Stimulated activated CD4-positive, alpha-beta T cell treated with anti-CD3 and anti-CD28 coated beads, Interleukin-4, amount 100 ng/mL, for 48 hours (primary cell): ENCODE measurements around the gene PRKG1.
"Not testable (repeated sequence)": the region's sequence is repeated elsewhere in the genome, so short reads cannot be mapped to it uniquely, and the experiment has no call there.

Experiments
- DNase-seq, 2 donors: peaks; one replicate each; pipeline ENCODE4 v3.0.0-alpha.2; 2020; ENCODE audit warnings: low read depth in 2 of 2

Gene PRKG1

DNA sequence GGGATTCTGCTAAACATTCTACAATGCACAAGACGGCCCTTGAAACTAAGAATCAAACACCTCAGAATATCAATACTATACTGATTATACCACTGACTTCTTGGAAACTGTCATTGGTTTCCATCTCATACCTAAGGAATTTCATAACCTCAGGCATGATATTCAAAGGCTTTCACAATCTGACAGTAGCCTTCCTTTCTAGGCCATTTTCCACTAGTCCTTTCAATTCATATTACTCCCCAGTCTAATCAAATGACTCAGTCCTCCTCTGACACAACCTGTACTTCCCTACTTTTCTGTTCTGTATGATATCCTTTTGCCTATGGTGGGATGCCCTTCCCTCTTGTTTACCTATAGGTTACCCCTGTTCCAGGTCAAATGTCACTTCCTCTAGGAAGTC lies 576.8 kb downstream of the PRKG1 start:
- no peak for DNase-seq

DNA sequence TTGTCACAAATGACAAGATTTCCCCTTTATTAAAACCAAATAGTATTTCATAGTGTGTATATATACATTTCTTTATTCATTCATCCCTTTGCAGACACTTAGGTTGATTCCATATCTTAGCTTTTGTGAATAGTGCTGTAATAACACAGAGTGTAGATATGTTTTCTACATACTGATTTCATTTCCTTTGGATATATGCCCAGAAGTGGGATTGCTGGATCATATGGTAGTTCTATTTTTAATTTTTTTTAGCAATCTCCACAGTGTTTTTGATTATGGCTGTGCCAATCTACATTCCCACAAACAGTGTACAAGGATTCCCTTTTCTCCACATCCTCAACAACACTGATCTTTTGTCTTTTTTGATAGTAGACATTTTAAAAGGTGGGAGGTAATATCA lies 578.7 kb downstream of the PRKG1 start:
- DNase-seq: no peak

DNA sequence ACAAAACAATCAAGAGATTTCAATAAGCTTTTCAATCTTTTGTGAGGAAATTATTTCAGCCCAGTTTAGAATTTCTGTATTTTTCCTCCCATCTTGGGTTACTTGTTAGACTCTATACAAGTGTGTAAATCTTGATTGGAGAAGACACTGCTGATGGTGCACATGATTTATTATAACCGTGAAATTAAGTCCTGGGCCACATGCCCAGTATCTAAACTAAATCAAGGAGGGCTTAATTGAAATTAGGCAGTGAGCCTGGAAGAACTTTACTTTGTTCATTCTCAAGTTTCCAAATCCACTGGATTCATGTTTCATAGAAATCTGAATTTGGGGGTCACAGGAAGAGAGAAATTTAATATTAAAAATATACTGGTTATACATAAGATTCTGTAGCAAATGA lies 580.6 kb downstream of the PRKG1 start:
- DNase-seq: no peak

DNA sequence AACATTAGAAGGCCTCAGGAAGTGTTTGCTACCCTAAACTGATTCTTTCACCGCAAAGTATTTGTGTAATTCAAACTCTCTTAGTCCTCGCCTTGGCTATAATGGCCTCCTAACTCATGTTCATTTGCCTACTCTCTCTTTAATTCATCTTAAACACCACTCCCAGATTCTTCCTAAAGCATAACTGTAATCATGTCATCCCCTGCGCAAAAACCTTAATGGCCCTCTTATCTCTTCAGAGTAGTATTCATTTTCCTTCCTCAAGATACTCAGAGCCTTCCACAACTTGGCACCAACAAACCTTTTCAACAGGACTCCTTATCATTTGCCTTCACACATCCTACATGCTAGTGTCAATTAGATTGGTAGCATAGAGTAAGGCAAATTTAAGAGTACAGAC lies 582.2 kb downstream of the PRKG1 start:
- DNase-seq: no peak

DNA sequence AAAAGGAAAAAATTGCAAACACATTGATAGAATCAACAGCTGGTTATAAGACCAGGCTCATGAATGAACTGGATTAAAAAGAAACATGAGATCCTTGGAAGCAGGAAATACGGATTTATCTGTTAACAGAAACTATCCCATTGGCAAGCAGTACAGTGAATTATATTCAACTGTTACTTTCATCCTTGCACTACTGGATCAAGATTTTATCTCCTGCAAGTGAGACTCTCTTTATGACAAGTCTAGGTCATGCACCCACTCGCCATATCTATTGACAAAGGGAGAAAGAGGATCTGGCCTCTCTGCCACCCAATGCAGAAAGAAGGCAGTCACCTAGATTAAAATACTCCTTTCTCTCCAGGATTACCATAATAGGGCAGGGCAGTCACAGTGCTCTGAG lies 583.7 kb downstream of the PRKG1 start:
- no peak for DNase-seq

DNA sequence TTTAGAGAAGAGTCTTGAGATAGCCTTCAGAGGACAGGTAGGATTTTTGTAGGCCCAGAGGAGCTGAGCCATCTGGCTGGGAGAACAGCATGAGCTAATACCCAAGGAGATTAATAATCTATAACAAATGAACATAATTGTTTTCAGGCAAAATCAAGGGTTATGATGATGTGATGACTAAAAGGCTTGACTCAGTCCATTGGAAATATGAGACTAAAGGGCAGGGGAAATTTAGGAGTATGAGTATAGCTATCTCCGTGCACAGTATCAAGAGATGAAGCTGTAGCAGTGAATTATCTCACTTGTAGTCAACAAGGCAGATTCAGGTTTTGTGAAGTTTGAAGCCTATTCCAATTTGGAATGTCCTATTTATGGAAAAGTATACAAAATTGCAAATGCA lies 585.1 kb downstream of the PRKG1 start:
- no peak for DNase-seq

DNA sequence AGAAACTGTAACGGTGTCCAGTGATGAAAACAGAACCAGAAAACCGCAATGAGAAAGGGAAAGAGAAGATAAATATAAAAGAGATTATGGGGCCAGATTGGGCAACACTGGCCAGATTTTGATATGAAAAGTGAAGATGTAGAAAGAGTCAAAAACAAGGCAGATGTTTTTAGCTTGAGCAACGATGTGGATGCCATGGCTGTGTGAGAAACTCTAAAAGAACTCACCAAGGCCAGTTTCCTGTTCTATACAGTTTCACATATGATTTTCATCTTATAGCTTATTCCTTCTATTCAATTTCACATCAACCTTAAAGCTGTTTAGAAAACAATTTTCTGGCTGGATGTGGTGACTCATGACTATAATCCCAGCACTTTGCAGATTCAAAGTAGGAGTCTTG lies 588.8 kb downstream of the PRKG1 start:
- DNase-seq: no peak

DNA sequence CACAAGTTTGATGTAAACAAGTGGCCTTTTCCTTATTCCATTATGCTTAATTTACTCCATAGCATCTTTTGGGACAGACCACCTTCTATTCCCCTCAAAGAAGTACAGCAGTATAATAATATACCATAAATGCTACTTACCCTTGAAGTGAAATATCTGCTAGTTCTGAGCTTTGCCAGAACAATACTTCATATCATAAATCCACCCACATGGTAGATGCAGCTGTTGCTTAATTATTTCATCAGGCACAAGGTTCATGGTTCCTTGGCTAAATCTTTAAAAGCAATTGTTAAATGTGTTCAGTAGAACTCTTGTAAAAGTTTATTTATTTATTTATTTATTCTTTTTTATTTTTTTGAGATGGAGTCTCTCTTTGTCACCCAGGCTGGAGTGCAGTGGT lies 592.2 kb downstream of the PRKG1 start:
- DNase-seq: no peak

DNA sequence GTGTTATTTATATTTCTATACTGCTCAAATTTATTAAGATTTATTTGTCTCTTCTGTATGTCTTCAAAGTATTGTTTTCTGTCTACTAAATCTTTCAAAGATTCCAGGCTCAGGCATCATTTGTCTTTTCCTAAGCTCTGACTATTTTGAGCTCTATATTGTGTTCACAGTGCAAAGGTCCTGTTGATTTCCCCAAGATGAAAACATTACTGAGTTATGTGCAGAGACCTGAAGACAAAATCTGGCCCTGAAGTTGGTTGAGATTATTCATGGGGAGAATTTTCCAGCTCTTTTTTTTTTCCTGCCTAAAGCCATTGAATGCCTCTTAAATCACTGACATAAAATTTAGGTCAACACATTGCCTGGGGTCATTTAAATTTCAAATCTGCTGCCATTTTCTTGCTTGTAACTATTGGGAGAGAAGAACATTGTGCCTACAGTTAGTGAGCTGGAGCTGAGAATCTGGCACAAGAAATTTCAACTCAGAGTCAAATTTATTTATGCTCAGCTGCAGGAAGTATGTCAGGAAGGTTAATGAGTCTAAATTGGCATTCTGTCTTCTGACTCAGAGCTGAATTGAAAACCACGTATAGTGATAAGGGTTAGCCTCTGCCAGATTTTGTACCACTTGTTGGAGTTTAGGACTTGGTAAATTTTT lies 593.5 kb downstream of the PRKG1 start:
- no peak for DNase-seq

DNA sequence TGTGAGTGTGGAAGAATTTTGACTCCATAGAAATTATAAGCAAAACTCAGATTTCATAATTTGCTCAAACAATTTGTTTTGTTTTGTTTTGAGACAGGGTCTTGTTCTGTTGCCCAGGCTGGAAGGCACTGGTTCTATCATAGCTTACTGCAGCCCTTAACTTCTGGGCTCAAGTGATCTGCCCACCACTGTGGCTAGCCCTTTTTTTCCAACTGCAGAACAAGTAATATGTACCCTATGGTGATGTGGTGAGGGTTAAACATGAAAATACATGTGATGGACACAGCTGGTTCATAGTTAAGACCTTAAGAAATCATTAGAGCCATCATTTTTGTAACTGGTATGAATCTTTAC lies 594.0 kb downstream of the PRKG1 start:
- no peak for DNase-seq

DNA sequence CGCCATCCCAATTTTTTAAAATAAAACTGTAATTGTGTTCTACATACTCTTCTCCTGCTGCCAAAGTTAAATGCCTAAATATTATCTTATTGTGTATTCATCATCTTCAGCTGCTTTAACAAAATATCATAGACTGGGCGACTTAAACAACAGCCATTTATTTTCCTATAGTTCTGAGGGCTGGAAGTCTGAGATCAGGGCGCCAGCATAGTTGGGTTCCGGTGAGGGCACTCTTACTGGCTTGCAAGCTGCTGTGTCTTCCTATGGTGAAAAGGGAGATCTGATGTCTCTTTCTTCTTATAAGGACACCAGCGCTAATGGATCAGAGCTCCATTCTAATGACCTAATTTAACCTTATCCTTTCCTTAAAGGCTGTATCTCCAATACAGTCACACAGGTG lies 594.8 kb downstream of the PRKG1 start:
- DNase-seq: no peak

DNA sequence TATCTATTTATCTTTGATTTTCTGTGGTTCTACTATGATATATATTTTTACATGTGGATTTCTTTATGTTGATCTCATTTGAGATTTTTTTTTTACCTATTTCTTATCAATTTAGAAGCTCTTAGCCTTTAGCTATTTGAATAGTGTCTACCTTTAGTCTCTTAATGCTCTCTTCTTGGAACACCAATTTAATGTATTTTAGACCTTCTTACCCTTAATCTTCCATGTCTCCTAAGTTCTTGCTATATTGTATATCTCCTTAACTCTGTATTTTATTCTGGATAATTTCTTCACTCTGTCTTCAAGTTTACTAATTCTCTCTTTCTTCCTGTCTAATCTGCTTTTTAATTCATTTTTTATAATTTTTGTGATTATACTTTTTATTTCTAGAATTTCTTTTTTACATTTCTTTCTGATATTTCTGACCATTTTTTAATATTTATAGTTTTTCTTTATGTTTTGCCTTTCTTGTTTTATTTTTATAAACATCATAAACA lies 597.8 kb downstream of the PRKG1 start:
- DNase-seq: no peak

DNA sequence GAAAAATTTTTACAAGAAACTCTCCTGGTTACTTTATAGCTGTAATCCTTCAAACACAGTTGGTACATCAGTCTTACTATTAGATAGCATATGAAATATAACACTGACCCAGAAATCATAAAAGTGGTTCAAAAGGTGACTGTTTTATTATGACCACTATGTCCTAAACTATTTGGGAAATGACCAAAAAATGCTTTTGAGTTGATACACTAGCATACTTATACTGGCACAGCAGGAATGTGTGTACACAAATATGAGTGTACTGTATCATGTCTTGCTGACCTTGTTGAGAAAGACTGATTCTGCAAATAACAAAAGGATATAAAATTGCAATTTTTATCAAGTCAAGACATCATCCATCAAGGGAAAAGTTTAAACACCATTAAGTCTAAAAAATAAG lies 600.8 kb downstream of the PRKG1 start:
- no peak for DNase-seq

DNA sequence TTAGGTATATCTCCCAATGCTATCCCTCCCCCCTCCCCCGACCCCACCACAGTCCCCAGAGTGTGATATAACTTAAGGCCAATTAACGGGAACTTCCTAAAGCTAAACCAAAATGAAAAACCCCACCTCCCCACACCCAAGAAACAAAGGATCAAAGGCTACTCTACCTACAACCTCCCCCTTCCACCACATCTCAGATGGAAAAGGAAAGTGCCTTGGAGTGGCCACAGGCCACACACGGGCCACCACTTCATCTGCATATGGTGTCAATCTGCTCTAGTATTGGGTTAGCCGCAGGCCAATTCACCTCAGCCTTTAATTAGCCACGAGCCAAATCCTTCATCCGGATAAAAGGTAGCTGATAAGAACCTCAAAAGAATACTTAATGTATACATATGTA lies 605.6 kb downstream of the PRKG1 start:
- DNase-seq: no peak

DNA sequence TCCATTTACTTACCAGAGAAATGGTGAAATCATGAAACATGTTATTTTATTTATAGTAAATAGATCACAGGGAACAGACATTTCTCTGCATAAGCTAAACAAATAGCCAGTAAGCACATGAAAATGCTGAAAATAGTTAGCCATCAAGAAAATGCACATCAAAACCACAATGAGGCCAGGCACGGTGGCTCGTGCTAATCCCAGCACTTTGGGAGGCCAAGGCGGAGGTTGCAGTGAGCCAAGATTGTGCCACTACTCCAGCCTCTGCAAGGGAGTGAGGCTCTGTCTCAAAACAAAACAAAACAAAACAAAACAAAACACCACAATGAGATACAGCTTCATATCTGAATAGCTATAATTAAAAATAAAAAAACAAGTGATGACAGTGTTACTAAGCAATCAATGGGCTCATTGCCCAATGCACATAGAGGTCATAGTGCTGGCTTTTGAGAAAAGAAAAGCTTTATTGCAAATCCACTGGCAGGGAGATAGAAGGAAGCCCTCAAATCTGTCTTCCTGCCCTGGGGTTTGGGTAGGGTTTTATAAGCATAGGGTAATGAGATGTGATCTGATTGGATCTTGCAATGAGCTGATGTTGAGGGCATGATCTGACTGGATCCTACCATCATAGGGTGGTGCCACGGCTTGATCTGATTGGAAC lies 608.9 kb downstream of the PRKG1 start:
- DNase-seq: no peak

DNA sequence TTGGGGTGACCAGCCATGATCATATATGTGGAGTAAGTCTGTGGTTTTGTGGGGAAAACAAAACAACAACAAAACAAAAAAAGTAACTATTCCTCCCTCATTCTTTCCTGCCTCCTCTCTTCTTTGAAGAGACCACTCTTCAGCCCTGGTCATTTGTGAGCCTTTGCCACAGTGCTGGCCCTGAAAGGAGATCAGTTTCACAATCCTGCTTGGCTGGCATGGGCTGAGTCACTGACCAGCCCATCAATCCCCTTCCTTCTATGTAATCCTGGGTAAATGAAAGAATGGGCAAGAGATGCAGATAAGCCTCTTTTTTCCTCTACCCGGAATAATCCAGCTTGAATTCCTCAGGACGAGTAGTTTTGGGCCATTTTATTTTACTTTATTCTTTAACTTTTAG lies 611.5 kb downstream of the PRKG1 start:
- DNase-seq: no peak

DNA sequence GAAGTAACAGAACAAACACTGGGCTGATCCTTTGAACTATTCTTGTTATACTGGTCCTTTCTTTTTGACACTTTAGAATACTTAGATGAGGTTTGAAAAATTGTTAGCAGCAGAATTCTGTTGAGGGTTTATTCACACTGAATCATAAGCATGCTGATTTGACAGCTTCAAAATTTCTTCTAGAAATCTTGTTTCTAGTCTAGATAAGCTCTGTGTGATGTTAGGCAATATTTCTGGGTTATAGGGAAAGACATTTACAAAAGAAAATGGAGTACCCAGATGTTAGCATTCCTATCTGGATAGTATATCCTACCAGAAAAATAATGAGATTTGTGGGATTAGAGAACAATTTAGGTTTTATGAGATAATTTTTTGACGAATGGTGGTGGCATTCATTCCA lies 613.0 kb downstream of the PRKG1 start:
- no peak for DNase-seq

DNA sequence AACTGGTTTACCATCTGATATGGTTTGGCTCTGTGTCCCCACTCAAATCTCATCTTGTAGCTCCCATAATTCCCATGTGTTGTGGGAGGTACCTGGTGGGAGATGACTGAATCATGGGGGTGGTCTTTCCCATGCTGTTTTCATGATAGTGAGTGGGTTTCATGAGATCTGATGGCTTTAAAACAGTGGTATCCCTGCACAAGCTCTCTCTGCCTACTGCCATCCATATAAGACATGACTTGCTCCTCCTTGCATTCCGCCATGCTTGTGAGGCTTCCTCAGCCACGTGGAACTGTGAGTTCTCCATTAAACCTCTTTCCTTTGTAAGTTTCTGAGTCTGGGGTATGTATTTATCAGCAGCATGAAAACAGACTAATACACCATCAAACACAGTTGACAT lies 614.5 kb downstream of the PRKG1 start:
- not testable (repeated sequence) for DNase-seq

DNA sequence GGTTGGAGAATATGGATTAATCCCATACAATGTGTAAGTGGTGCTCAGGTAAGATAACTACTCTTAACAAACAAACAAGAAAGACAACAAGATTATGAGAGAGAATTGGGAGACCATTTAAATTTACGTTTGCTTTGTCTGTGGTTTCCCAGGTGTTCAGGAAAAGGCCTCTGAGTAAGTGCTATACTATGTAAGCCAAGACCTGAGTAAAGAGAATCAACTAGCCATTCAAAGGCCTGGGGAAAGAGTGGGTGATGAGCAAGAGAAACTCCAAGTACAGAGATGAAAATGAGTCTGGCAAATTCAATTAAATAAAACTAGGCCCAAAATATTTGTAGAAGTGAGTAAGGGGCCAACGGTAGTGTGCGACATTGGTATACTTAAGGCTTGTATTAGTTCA lies 615.2 kb downstream of the PRKG1 start:
- DNase-seq: no peak

DNA sequence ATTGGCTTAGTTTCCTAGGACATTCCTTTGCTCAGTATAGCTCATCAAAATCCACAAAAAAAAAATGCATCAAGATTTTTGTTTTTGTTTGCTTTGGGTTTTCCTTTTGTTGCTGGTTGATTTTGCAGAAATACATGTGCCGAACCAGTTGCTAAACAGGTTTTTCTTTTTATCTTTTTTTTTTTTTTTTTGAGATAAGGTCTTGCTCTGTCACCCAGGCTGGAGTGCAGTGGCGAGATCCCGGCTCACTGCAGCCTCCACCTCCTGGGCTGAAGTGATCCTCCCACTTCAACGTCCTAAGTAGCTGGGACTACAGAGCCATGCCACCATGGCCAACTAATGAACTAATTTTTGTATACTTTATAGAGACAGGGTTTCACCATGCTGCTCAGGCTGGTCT lies 616.8 kb downstream of the PRKG1 start:
- DNase-seq: no peak

DNA sequence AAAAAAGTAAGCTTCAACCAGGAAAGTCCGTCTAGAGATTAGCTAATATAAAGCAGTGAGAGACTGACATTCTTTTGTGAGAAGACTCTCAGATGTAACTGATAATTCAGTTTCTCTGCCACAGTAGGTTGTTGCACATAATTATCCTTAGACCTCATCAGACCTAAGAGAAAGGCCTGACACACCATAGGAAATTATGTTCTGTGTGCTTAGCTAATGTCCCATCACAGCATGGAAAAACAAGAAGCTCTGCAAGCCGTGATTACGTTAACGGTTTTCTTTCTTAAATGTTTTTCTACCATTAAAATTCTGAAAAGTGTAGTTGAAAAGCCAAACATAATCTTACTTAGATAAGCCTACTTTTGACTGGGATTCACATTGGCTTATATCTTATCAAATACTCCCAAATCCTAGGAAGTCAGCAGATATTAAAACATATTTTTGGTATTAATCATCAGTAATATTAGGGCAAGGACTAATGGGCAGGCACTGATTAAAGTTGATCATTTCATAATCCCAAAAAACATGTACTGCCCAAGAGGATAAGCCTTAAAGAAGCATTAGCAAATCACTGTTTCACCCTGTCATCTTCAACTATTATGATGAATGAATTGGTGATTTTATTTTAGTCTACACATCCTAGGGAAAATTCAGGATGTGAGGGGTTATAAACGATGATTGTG lies 619.9 kb downstream of the PRKG1 start:
- no peak for DNase-seq

DNA sequence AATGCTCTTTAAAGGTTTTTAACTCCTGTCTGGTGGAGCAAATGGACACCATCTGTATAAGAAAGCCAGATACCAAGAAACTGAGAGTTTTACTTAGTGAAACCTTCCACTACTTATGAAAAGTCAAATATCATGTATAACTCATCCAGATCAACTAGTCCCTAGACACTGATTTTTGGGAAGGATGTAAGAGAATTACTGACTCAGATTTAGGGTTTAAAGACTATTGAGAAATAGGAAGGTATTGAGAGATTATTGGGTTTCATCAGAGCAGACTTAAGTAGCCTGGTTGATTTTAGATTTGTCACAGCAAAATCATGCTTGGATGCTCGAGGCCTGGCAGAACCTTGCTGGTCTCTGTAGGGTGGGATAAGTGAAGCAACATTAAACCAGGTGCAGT lies 622.0 kb downstream of the PRKG1 start:
- no peak for DNase-seq

DNA sequence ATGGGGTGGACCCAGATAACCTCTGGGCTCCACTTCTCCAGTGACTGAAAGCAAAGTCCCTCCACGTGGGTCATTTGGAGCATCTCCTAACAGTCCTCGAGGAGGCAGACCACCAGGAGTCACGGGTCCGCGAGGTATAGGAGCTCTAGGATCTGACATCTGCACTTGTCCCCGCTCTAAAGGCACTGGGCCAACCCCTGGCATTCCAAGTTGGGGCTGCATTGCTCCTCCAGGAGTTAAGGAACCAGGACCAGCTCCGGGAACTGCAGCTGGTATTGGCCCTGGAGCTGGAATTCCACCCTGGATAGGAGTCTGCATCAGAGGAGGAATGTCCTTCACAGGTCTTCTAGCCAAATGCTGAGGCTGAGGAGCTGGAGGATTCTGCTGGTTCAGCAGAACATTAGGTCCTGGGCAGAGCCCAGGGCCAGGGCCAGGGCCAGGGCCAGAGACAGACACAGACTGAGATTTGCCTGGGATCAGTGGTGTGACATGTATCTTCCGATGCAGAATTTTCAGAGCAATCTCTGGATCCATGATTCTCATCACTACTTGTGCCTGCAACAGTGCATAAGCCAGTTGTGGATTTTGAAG lies 624.3 kb downstream of the PRKG1 start:
- no peak for DNase-seq
